ENCODE results near the gene PCGF3. TPM values are rescaled to one million over a fixed set of nuclear protein-coding genes. Genes with fewer than 3 reads are reported as not detected.

Gene PCGF3
- total and polyA plus RNA-seq, 9 of the 15 experiments (the other 6 are each of a cell fraction or from before 2014, with no cell fraction given): 2.6 to 46.1 (median 20.3) TPM

DNA sequence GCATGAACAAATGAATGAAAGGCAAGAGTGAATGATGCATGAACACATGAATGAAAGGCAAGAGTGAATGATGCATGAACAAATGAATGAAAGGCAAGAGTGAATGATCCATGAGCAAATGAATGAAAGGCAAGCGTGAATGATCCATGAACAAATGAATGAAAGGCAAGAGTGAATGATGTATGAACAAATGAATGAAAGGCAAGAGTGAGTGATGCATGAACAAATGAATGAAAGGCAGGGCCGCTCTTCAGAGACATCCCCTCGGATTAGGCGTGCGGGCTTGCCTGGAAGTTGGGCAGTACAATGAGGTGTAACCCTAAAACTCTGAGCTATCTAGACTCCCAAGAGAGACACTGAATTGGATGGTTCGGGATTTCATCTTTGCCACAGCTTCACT lies 3.7 kb downstream of the PCGF3 start:
- no peaks in the 10 kb centered on the region for H3K27me3 ChIP-seq (ENCODE audit: control insufficient read depth in 2 of 2, insufficient read depth in 2 of 2, low read length in 2 of 2)
- H3K79me2 ChIP-seq (ENCODE audit: control insufficient read depth, insufficient read depth, low read length): peaks cover 77% of the 10 kb centered on the region
- no peak overlapping the region for H2AFZ ChIP-seq (ENCODE audit: low read depth, low read length)
- H3K4me1 ChIP-seq (replicated peaks in 1 of 2; ENCODE audit: control insufficient read depth in 2 of 2, insufficient read depth in 2 of 2, low read length in 2 of 2): peaks cover 5 to 56% of the 10 kb centered on the region in 2 experiments; a peak in 4 of 5 replicates
- no peak overlapping the region for H3K4me3 ChIP-seq
- FAIRE-seq (peak; percentile 65), DNase-seq (ENCODE audit: extremely low read depth in 1 of 4, low spot score in 3 of 4) (no peak), ATAC-seq (no peak)
- ChIA-PET POLR2A (interaction anchor here (1.1 kb wide), 1 partner anchor 15 kb away, joined by 4 read pairs; no protein-coding TSS in a partner anchor), CTCF (ENCODE audit: low intra/inter-chr PET ratio) (no interaction called here)
- H3K27ac ChIP-seq (ENCODE audit: extremely low read depth, low read depth, low read length): no peak overlapping the region
- intact Hi-C loops (cut with micrococcal nuclease) (no loop called here), in situ Hi-C loops (cut with MboI) (no loop called here)
- WGBS (ENCODE audit: insufficient coverage, low coverage, missing lambda C conversion rate): 94% methylated on average over 6 of the region's 6 CpGs
- TF ChIP-seq, protein P1, sequence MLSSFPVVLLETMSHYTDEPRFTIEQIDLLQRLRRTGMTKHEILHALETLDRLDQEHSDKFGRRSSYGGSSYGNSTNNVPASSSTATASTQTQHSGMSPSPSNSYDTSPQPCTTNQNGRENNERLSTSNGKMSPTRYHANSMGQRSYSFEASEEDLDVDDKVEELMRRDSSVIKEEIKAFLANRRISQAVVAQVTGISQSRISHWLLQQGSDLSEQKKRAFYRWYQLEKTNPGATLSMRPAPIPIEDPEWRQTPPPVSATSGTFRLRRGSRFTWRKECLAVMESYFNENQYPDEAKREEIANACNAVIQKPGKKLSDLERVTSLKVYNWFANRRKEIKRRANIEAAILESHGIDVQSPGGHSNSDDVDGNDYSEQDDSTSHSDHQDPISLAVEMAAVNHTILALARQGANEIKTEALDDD (IDR thresholded peaks at IDR 0.05): no peak
- TF ChIP-seq ZNF644 (tag; IDR thresholded peaks at IDR 0.05; ENCODE audit: low read depth) (no peak), STAT5A (IDR thresholded peaks at IDR 0.05; ENCODE audit: borderline replicate concordance, low read length) (peak; percentile 14; the same call in 1 of the 2 replicates), ZNF24 (IDR thresholded peaks at IDR 0.05) (peak; percentile 98)
- peaks cover 29% of the 10 kb centered on the region; the same call in 2 of the 3 replicates for H3K36me3 ChIP-seq (ENCODE audit: control insufficient read depth, insufficient read depth, low read length)
- peaks cover 4% of the 10 kb centered on the region for H3K9me1 ChIP-seq (ENCODE audit: control insufficient read depth, insufficient read depth, low read length)
- H4K20me1 ChIP-seq (replicated peaks; ENCODE audit: control insufficient read depth, insufficient read depth, low read length): no peaks in the 10 kb centered on the region
- no peak overlapping the region for H3K9ac ChIP-seq (ENCODE audit: insufficient read depth in 1 of 2, low read depth in 2 of 2, low read length in 2 of 2)
- TSS peak; percentile 46 for BruUV-seq (replicated peaks)
- H3K4me2 ChIP-seq (ENCODE audit: insufficient read depth, low read length): no peak overlapping the region
- H3K9me3 ChIP-seq (replicated peaks; ENCODE audit: control insufficient read depth, insufficient read depth, low read depth, low read length): no peaks in the 10 kb centered on the region

DNA sequence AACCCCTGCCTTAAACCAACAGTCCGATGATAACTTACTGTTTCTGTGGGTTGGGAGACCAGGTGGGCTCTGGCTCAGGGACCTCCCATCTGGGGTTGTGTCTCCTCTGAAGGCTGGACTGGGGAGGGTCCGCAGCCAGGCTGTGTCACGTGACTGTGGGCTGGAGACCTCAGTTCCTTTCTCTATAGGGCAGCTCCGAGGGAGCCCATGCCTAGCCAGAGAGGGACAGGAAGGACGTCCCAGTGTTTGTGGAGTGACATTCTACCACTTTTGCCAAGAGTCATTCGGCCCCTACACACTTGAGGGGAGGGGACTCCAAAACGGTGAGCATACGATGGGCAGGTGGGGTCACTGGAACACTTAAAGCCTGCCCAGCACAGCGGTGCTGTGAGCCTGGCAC lies 4.5 kb downstream of the PCGF3 start:
- intact Hi-C loops (cut with micrococcal nuclease): no loop called here
- no peak overlapping the region for H3K4me3 ChIP-seq
- H3K4me1 ChIP-seq (replicated peaks in 1 of 2; ENCODE audit: control insufficient read depth in 2 of 2, insufficient read depth in 2 of 2, low read length in 2 of 2): peaks cover 2 to 49% of the 10 kb centered on the region in 2 experiments; a peak in 4 of 5 replicates
- no peaks in the 10 kb centered on the region for H4K20me1 ChIP-seq (replicated peaks; ENCODE audit: control insufficient read depth, insufficient read depth, low read length)
- H2AFZ ChIP-seq (ENCODE audit: low read depth, low read length): no peak overlapping the region
- no peak overlapping the region for H3K27ac ChIP-seq (ENCODE audit: extremely low read depth, low read depth, low read length)
- 84% methylated on average over 7 of the region's 9 CpGs for WGBS (ENCODE audit: insufficient coverage, low coverage, missing lambda C conversion rate)
- POLR2A ChIA-PET: interaction anchor here (1.1 kb wide), 1 partner anchor 15 kb away, joined by 4 read pairs; no protein-coding TSS in a partner anchor
- no peaks in the 10 kb centered on the region for H3K9me3 ChIP-seq (replicated peaks; ENCODE audit: control insufficient read depth, insufficient read depth, low read depth, low read length)
- peak overlapping the region in 1 of 2 experiments; percentile 54; a peak in 2 of 4 replicates for H3K9ac ChIP-seq (ENCODE audit: insufficient read depth in 1 of 2, low read depth in 2 of 2, low read length in 2 of 2)
- ATAC-seq (no peak), DNase-seq (ENCODE audit: extremely low read depth in 1 of 4, low spot score in 3 of 4) (no peak), FAIRE-seq (no peak)
- no peaks in the 10 kb centered on the region for H3K27me3 ChIP-seq (ENCODE audit: control insufficient read depth in 2 of 2, insufficient read depth in 2 of 2, low read length in 2 of 2)
- no peak overlapping the region for H3K4me2 ChIP-seq (ENCODE audit: insufficient read depth, low read length)
- H3K36me3 ChIP-seq (ENCODE audit: control insufficient read depth, insufficient read depth, low read length): peaks cover 31% of the 10 kb centered on the region; the same call in 2 of the 3 replicates
- CTCF ChIA-PET (ENCODE audit: low intra/inter-chr PET ratio): no interaction called here
- in situ Hi-C loops (cut with MboI): no loop called here
- BruUV-seq (replicated peaks): no TSS peak
- H3K9me1 ChIP-seq (ENCODE audit: control insufficient read depth, insufficient read depth, low read length): no peaks in the 10 kb centered on the region
- no peak for TF ChIP-seq HDAC8 (tag; IDR thresholded peaks at IDR 0.05)
- TF ChIP-seq, protein P2, sequence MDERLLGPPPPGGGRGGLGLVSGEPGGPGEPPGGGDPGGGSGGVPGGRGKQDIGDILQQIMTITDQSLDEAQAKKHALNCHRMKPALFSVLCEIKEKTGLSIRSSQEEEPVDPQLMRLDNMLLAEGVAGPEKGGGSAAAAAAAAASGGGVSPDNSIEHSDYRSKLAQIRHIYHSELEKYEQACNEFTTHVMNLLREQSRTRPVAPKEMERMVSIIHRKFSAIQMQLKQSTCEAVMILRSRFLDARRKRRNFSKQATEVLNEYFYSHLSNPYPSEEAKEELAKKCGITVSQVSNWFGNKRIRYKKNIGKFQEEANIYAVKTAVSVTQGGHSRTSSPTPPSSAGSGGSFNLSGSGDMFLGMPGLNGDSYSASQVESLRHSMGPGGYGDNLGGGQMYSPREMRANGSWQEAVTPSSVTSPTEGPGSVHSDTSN (CRISPR knock-in tag; IDR thresholded peaks at IDR 0.05; ENCODE audit: low read depth): no peak
- TF ChIP-seq, protein P2 (tag; conservative IDR thresholded peaks at IDR 0.05; ENCODE audit: low read depth): no peak
- TF ChIP-seq, protein P3, sequence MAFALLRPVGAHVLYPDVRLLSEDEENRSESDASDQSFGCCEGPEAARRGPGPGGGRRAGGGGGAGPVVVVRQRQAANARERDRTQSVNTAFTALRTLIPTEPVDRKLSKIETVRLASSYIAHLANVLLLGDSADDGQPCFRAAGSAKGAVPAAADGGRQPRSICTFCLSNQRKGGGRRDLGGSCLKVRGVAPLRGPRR (CRISPR knock-in tag; IDR thresholded peaks at IDR 0.05): no peak
- TF ChIP-seq ZNF140 (CRISPR knock-in tag; IDR thresholded peaks at IDR 0.05): no peak
- TF ChIP-seq PTBP1 (IDR thresholded peaks at IDR 0.05; ENCODE audit: low read depth, low read length): no peak
- peaks cover 85% of the 10 kb centered on the region for H3K79me2 ChIP-seq (ENCODE audit: control insufficient read depth, insufficient read depth, low read length)

Measured in K562 (cell line).